HT1080 (cell line): ENCODE results near the gene DRG2. TPM values are rescaled to one million over a fixed set of nuclear protein-coding genes. Genes with fewer than 3 reads are reported as not detected.
A peak's percentile ranks its signal among the peaks of the same experiment; 100 is the strongest.

Source experiments
- DNase-seq: peaks from one replicate; pipeline ENCODE4 v3.0.0-alpha.2; 2015; ENCODE audit warnings: low read depth
- polyA plus RNA-seq, 2 experiments: library from polyadenylated mRNA; depleted of rRNA; stranded (reverse); fragments of >200 nt; gene quantifications; 2 replicates each; pipeline ENCODE4 v1.2.3, GENCODE V29; 2015
- total RNA-seq: library from RNA; depleted of rRNA; stranded (reverse); fragments of >200 nt; shearing (Covaris generic); gene quantifications from 2 replicates; pipeline ENCODE4 v1.2.3, GENCODE V29; 2014; rRNA removed

Gene DRG2
- 55.5 and 55.9 TPM in 2 replicates for total RNA-seq
- 40.1 and 45.1 TPM in 2 replicates for polyA plus RNA-seq (2015; cell fraction: cytosol; rRNA removed)
- polyA plus RNA-seq (2015; cell fraction: nucleus; rRNA removed): 89.0 and 105 TPM in 2 replicates

DNA sequence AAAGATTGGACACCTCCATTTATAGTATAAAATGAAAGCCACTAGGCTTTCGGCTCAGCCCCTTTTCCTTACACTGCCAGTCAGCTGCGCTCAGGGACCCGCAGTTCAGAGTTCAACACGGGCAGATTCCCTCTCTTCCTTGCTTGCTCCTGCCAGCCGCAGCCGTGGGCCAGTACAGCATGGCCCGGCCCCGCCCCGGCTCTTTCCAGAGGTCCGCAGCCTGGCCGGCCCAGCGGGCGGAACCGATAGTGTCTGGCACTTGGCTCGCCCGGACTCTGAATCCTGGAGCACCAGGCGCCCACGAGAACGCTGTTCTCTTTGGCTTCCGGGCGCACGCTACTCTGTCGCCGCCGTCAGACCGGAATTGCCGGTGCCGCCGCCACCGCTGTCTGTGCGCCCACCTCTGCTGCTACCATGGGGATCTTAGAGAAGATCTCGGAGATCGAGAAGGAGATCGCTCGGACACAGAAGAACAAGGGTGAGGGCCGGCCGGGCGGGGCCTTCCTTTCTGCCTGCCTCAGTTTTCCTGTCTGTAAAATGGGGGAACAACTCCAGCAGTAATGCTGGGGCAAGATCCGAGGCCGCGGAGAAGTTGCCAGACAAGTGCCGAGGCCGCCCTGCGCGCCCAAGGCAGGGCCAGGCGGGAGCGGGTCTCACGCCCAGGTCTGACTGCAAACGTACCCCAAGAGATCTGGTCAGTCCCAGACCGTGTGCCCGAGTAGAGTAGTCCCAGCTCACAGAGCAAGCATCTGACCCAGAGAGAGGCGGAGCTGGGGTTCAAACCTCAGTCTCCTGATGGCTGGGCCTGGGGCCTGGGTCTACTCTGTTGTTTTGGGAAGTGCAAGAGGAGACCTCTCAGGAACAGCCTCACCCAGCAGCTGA is at the start of gene DRG2:
Gene DRG2 (plus strand): TSS at position 339 of the 882 bp plus-strand sequence. CDS start 76 bp downstream, at position 415.
- peak; percentile 89 for DNase-seq

- DNase-seq: peak; percentile 21
Measured at GRCh38 chr17:18038149-18038850, 49.4 kb upstream of the DRG2 start.

DNA sequence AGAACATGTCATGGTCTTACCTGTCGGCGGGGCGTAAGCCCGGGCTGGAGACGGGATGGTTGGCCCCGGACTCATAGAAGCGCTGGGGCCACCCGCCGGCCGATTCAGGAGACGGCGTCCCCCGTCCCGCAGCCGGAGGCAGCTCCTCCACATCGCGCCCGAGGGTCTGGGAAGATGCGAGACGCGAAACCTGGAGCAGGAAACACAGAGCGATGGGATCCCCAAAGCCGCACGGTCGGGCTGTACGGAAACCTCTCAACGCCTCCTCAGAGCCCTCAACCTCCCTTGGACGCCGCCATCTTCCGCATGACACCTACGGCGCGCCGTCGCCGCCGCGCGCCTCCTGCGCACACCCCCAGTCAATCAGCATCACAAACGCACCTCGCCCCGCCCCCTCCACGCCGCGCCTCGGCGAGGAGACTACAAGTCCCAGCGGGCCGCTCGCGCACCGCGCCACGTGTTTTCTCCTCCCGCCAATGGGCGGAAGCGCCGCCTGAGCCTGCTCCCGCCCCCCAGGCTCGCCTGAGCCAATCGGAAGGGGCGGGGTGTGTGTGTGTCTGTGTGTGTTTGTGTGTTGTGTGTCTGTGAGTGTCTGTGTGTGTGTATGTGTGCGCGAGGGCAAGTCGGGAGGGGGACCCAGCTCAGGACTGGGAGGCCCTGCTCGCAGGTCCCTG is 48.8 kb upstream of the DRG2 start, which contains the start of the genes ATPAF2 and GID4:
Gene ATPAF2 (minus strand): TSS at position 308 of the 674 bp plus-strand sequence. CDS start 155 bp downstream, at position 153.
Gene GID4 (plus strand): TSS at position 548 of the 674 bp plus-strand sequence. CDS start 57 bp downstream, at position 605.
- peak; percentile 99 for DNase-seq

DNA sequence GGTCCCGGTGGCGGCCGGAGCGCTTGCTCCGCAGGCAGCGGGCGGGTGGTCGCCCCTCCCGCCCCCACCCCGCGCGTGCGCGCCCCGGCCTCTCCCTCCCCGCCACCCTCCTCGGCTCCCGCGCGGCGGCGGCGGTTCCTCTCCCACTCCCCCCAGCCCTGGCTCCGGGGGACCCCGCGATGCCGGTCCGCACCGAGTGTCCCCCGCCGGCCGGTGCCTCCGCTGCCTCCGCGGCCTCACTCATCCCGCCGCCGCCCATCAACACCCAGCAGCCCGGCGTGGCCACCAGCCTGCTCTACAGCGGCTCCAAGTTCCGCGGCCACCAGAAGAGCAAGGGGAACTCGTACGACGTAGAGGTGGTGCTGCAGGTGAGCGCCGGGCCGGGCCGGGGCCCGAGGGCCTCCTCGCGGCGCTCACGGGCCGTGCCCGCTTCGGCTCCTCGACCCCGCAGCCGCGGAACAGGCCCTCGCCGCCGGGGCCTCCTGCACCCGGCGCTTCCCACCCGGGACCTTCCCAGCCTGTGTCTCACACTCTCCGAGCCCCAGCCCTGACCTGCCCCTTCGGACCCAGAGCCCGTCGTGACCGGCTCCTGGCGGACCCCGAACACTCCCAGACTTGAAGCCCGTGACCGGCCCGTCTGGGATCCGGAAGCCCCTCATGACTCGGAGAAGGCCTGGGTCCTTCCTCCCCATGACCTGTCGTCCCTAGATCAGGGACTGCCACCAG is 48.0 kb upstream of the DRG2 start:
- DNase-seq: peak; percentile 24

- no peak for DNase-seq
Measured at GRCh38 chr17:18040261-18040858, 47.4 kb upstream of the DRG2 start.

- DNase-seq: peak; percentile 33
Measured at GRCh38 chr17:18041776-18042175, 46.0 kb upstream of the DRG2 start.

- no peak for DNase-seq
Measured at GRCh38 chr17:18042983-18043382, 44.8 kb upstream of the DRG2 start.

- no peak for DNase-seq
Measured at GRCh38 chr17:18043491-18043890, 44.3 kb upstream of the DRG2 start.

GRCh38 chr17:18044609-18045008 is 43.1 kb upstream of the DRG2 start:
- no peak for DNase-seq

GRCh38 chr17:18045691-18046350 is 41.9 kb upstream of the DRG2 start:
- no peak for DNase-seq

GRCh38 chr17:18055597-18055996 is 32.2 kb upstream of the DRG2 start:
- DNase-seq: no peak

GRCh38 chr17:18056214-18056613 is 31.5 kb upstream of the DRG2 start:
- no peak for DNase-seq

- peak; percentile 55 for DNase-seq
Measured at GRCh38 chr17:18059283-18059682, 28.5 kb upstream of the DRG2 start.

GRCh38 chr17:18064053-18064452 is 23.7 kb upstream of the DRG2 start:
- no peak for DNase-seq

- no peak for DNase-seq
Measured at GRCh38 chr17:18065546-18065945, 22.2 kb upstream of the DRG2 start.

- DNase-seq: no peak
Measured at GRCh38 chr17:18066866-18067265, 20.9 kb upstream of the DRG2 start.

- no peak for DNase-seq
Measured at GRCh38 chr17:18069101-18069500, 18.6 kb upstream of the DRG2 start.

GRCh38 chr17:18070861-18071340 is 16.8 kb upstream of the DRG2 start:
- peak; percentile 60 for DNase-seq

DNA sequence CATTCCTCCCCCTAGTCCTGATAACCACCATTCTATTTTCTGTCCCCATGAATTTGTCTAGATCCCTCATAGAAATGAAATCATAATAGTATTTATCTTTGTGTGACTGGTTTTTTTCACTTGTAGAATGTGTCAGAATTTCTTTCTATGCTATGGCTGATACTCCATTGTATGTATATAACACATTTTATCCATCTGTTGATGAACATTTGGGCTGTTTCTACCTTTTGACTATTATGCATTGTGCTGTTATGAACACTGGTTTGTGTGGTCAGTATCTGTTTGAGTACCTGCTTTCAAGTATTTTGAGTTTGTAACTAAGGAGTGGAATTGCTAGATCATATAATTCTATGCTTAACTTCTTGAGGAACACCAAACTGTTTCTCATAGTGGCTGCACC is 16.0 kb upstream of the DRG2 start:
- no peak for DNase-seq
